HG02885 (cell line): ENCODE data around the gene PIP5K1B.

Experiments used
- ATAC-seq: cut with Tn5 transposase; IDR thresholded peaks from one replicate; pipeline ENCODE4 v1.9.1; 2021; ENCODE audit warnings: mild to moderate bottlenecking; ENCODE audit not compliant: unreplicated experiment, poor library complexity

PIP5K1B gene

GRCh38 chr9:68798423-68798822, 93.4 kb downstream of the PIP5K1B start:
- no peak for ATAC-seq

- no peak for ATAC-seq
These were observed 95.8 kb downstream of the PIP5K1B start for GRCh38 chr9:68800836-68801235.

- peak; percentile 98 for ATAC-seq
These were observed 97.5 kb downstream of the PIP5K1B start for GRCh38 chr9:68802525-68803015.

- ATAC-seq, result no peak
These were observed 100.2 kb downstream of the PIP5K1B start for GRCh38 chr9:68804911-68805889.

- no peak for ATAC-seq
These were observed 101.0 kb downstream of the PIP5K1B start for GRCh38 chr9:68805890-68806517.

GRCh38 chr9:68808338-68808890, 103.4 kb downstream of the PIP5K1B start:
- no peak for ATAC-seq

GRCh38 chr9:68817079-68817875, 112.2 kb downstream of the PIP5K1B start:
- ATAC-seq, result no peak

- no peak for ATAC-seq
These were observed 114.0 kb downstream of the PIP5K1B start for GRCh38 chr9:68819065-68819464.

- ATAC-seq, result no peak
These were observed 116.9 kb downstream of the PIP5K1B start for GRCh38 chr9:68821911-68822310.

GRCh38 chr9:68822596-68823165, 117.6 kb downstream of the PIP5K1B start:
- no peak for ATAC-seq

- no peak for ATAC-seq
These were observed 120.9 kb downstream of the PIP5K1B start for GRCh38 chr9:68825762-68826472.

GRCh38 chr9:68827837-68828744, 123.1 kb downstream of the PIP5K1B start:
- no peak for ATAC-seq

GRCh38 chr9:68832101-68832500, 127.1 kb downstream of the PIP5K1B start:
- no peak for ATAC-seq

- ATAC-seq, result no peak
These were observed 128.0 kb downstream of the PIP5K1B start for GRCh38 chr9:68832861-68833518.

GRCh38 chr9:68834931-68835520, 130.0 kb downstream of the PIP5K1B start:
- no peak for ATAC-seq

GRCh38 chr9:68836788-68837187, 131.7 kb downstream of the PIP5K1B start:
- ATAC-seq, result no peak

- ATAC-seq, result no peak
These were observed 133.2 kb downstream of the PIP5K1B start for GRCh38 chr9:68838245-68838644.
